Stimulated activated CD8-positive, alpha-beta memory T cell treated with anti-CD3 and anti-CD28 coated beads, Interleukin-4, amount 100 ng/mL, for 4 hours (primary cell): ENCODE results near the gene SULT2A1.
A peak's percentile ranks its signal among the peaks of the same experiment; 100 is the strongest.
"Not testable (repeated sequence)": the region's sequence is repeated elsewhere in the genome, so short reads cannot be mapped to it uniquely, and the experiment has no call there.

Source experiments
- DNase-seq, 2 donors: peaks; one replicate each; pipeline ENCODE4 v3.0.0-alpha.2; 2020; ENCODE audit warnings: low read depth in 2 of 2, low spot score in 1 of 2

Gene SULT2A1

GRCh38 chr19:47886010-47886559 is at the start of gene SULT2A1:
TSS of gene SULT2A1 (minus strand) at chr19:47886315. CDS start at chr19:47886257, 58 bp downstream.
- no peak for DNase-seq

GRCh38 chr19:47928581-47928980 is 42.5 kb upstream of the SULT2A1 start:
- DNase-seq = not testable (repeated sequence)

GRCh38 chr19:47920107-47920506 is 34.0 kb upstream of the SULT2A1 start:
- DNase-seq = not testable (repeated sequence)

- not testable (repeated sequence) for DNase-seq
These were observed 24.1 kb upstream of the SULT2A1 start for GRCh38 chr19:47910191-47910590.

GRCh38 chr19:47909350-47909749 is 23.2 kb upstream of the SULT2A1 start:
- peak; percentile 19 to 55 for DNase-seq

GRCh38 chr19:47901370-47901769 is 15.3 kb upstream of the SULT2A1 start:
- no peak for DNase-seq

GRCh38 chr19:47899335-47899734 is 13.2 kb upstream of the SULT2A1 start:
- DNase-seq = no peak

DNA sequence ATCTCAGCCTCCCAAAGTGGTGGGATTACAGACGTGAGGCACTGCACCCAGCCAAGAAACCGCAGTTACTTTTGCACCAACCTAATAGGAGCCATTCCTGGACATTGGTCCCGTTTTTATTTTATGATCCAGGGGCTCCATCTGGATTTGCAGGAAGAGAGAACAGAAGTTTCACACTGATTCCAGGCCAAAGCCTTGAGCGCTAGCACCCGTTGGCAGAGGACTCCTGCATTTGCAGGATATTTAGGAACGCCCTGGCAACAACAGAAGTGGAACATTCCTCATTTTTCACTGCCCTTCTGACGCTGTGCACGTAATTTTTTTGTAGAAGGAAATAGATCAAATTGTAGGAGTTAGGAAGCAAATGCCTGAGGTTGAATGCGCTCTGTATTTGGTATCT is 11.7 kb upstream of the SULT2A1 start:
- DNase-seq = no peak

DNA sequence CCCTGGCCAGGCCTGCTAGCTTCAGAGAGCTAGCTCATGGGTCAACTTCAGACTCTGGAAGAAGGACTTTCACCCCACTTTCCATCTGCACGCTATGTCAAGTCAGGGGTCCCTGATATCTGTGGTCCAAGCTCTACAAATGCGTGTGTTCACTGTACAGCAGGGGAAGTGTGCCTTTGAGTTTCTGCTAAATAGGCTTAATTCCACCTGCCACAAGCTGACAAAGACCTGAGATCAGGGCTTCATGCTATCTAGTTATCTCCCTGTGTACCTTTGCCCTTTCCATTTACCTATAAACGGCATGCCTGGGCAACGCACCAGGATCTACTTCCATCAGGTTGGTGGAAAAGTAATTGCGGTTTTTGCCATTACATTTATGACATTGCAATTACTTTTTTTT is 10.7 kb upstream of the SULT2A1 start:
- no peak for DNase-seq

DNA sequence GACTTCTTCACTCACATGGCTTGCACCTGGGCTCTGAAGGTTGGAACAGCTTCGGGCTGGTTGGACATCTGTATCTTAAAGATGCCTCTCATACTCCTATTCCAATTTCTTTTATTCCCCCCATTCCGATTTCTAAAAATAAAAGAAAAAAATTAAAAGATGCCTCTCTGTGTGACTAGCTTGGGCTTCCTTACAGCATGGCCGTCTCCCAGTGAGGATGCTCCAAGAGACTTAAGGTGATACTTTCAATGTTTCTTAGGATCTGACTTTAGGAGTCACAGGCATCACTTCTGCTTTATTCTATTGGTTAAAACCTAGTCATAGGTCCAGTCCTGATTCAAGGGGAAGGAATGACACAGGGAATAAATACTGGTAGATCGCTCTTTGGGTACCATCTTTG is 9.9 kb upstream of the SULT2A1 start:
- no peak for DNase-seq

DNA sequence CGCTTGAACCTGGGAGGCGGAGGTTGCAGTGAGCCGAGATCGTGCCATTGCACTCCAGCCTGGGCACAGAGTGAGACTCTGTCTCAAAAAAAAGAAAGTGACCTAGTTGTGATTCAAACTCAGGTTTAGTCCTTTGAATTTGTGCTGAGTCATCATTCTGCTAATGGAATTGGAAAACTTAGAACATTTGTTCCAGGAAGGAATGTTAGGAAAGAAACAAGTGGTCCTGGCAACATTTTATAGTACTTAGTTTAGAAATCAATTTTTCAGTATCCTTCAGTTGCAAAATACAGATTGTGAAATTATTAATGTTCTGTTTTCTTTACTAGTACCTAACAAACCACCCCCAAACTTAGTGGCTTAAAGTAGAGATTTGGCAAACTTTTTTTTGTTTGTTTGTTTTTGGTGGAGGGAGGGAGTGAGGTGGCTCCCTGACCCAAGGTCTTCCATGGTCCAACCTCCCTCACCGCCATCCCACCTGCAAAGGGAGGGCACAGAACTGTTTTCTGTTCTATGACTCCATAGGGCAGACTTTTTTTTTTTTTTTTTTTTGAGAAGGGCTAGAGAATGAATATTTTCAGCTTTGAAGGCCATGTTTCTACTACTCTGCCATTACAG is 9.2 kb upstream of the SULT2A1 start:
- no peak for DNase-seq

DNA sequence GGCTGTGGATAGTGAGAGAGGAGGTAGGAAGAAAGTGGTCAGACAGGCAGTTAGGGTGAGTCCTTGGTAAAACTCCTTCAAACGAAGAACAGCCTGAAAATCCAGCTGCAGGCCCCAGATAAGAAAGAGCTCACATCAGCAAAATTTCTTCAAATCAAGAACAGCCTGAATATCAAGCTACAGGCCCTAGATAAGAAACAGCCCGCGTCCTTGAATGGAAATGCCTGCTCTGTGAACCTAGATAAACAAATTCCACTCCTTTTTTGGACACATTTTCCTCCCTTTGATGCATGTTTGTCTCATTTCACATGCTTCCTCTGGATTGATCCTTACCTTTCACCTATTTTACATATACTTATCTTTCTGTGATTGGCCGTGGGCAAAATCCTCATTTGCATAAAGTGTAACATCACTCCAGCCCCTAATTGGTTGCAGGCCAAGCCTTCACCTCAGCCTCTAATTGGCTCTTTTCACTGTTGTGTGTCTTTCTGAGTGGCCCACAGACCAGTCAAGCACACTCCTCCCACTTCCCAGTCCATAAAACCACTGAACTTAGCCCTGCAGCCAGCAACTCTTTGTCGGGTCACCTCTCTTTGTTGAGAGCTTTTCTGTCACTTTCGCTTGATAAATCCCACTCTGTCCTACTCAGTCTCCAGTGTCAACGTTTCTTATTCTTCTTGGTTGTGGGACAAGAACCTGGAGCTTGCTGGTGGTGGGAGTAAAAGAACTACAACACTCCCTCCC is 6.0 kb upstream of the SULT2A1 start:
- no peak for DNase-seq

GRCh38 chr19:47891622-47891922 is 5.5 kb upstream of the SULT2A1 start:
- DNase-seq = no peak

- no peak for DNase-seq
These were observed 4.9 kb upstream of the SULT2A1 start for GRCh38 chr19:47890865-47891621.

- no peak for DNase-seq
These were observed 1.1 kb downstream of the SULT2A1 start for GRCh38 chr19:47885067-47885463.

GRCh38 chr19:47882890-47883289 is 3.2 kb downstream of the SULT2A1 start:
- no peak for DNase-seq

DNA sequence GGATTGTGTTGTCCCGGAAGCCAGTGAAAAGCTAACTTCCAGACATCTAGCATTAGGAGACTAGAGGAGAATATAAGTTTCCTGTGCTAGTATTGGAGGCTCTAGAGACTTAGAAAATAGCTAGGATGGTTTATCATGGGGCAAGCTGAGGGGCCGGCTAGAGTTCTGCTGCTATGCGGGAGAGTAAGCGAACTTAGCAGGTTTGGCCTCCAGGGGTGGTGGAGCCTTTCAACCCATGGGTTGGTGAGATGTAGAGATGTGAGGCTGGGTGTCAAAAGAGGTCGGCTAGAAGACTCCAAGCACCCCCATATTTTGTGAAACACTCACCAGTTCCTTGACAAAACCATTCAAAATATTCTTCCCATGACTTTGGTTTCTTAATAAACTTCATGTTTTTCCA is 4.4 kb downstream of the SULT2A1 start:
- DNase-seq = no peak

- not testable (repeated sequence) for DNase-seq
These were observed 6.7 kb downstream of the SULT2A1 start for GRCh38 chr19:47879385-47879784.

DNA sequence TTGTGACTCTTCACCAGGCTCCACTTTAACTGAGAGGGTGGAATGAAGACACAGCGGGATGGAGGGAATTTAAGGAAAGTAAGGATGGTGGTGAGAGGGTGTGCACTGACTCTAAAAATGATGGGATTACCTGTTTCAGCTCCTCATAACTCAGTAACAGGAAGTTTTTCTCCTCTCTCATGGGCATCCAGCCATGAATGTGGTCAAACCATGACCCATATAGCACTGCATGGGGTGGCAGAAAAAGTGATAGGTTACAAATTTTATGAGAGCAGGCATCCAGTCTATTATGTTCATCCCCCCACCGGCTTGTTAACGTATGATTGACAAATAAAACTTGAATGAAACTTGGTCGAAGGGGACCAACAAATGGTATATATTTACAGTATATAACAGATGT is 7.2 kb downstream of the SULT2A1 start:
- no peak for DNase-seq

DNA sequence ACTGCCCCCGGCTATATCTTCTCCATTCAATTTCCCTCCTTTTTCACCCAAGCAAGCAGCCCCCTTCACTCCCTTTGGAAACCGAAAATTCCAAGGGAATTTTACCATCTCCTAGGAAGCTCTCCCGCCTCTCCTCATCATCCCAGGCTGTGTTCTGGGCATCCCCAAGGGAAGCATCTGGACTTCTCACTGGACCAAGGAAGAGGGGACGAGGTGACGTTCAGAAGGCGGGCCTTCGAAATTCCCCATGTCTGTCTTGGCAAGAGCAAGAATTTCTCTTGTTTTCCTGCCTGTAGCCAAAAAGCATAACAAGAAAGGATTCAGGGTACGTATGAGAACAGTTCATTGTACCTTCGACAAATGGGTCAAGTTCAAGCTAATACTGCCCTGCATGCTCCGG is 20.9 kb downstream of the SULT2A1 start:
- DNase-seq = no peak

GRCh38 chr19:47863514-47863936 is 22.6 kb downstream of the SULT2A1 start:
- peak; percentile 58 to 86 for DNase-seq

GRCh38 chr19:47861630-47862029 is 24.5 kb downstream of the SULT2A1 start:
- DNase-seq = no peak
